Kidney epithelial cell (primary cell): ENCODE data around the gene INO80B. TPM values are rescaled to one million over a fixed set of nuclear protein-coding genes. Genes with fewer than 3 reads are reported as not detected.

Experiments used
- DNase-seq: peaks from one replicate; pipeline ENCODE4 v3.0.0-alpha.2; 2010; ENCODE audit warnings: low read depth
- H3K27me3 ChIP-seq: 2 replicates; pipeline ENCODE4 v1.6.0; 2011; ENCODE audit warnings: low read length; ENCODE audit not compliant: control insufficient read depth, insufficient read depth
- H3K36me3 ChIP-seq: 2 replicates; pipeline ENCODE4 v1.5.1; 2011; ENCODE audit warnings: low read length; ENCODE audit not compliant: control insufficient read depth, insufficient read depth
- H3K4me3 ChIP-seq: 2 replicates; pipeline ENCODE4 v1.5.1; 2011; ENCODE audit warnings: low read depth, mild to moderate bottlenecking, control low read depth, low read length
- total RNA-seq: library from RNA; depleted of rRNA; stranded (reverse); fragments of >200 nt; gene quantifications from 2 replicates; pipeline ENCODE4 v1.2.3, GENCODE V29; 2015
- TF ChIP-seq, protein P1 (sequence below): IDR thresholded peaks from 2 replicates; pipeline ENCODE4 v1.5.1; 2011; ENCODE audit warnings: mild to moderate bottlenecking, moderate library complexity, low read length, control low read depth, inconsistent platforms; ENCODE audit not compliant: insufficient read depth, poor library complexity, severe bottlenecking

INO80B gene
- total RNA-seq, 1 donor from 2014 or later = 31.3 TPM

DNA sequence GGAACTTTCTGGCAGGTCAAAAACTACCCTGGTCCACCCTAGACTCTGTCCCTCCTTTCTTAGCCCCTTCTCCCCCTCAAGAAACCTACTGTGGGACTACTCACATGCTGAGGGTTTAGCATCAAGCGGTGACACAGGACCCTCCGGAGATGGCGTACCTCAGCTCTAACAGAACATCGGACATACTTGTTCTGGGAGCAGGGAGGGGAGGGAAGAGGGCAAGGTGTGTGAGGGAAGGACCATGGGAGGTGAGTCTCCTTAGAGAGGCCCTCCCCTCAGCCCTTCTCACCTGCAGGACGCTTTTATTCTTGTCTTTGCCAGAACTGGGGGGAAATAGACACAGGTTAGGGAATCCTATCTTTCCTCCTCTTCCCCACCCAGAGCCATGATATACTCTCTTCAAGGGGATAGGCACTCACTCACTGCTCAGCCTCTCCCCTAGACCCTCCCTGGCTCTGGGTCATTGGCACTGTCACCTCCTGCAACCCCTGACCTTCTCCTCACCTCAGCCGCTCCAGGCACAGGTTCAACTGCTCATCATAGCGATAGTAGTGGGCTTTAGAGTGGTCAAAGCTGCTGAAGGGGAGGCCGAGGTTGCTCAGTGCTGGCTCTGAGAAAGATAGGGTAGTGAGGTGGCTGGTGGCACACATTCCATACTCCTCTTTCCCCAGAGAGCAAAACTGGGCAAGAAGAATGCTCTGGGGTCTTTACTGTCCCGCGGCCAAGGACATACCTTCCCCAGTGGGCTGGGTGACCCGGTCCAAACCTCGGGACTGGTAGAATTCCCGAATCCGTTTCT lies 50.8 kb downstream of the INO80B start:
- H3K36me3 ChIP-seq = no peaks in the 10 kb centered on the region
- H3K4me3 ChIP-seq = no peak overlapping the region
- DNase-seq = no peak
- TF ChIP-seq, protein P1, sequence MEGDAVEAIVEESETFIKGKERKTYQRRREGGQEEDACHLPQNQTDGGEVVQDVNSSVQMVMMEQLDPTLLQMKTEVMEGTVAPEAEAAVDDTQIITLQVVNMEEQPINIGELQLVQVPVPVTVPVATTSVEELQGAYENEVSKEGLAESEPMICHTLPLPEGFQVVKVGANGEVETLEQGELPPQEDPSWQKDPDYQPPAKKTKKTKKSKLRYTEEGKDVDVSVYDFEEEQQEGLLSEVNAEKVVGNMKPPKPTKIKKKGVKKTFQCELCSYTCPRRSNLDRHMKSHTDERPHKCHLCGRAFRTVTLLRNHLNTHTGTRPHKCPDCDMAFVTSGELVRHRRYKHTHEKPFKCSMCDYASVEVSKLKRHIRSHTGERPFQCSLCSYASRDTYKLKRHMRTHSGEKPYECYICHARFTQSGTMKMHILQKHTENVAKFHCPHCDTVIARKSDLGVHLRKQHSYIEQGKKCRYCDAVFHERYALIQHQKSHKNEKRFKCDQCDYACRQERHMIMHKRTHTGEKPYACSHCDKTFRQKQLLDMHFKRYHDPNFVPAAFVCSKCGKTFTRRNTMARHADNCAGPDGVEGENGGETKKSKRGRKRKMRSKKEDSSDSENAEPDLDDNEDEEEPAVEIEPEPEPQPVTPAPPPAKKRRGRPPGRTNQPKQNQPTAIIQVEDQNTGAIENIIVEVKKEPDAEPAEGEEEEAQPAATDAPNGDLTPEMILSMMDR = no peak
- H3K27me3 ChIP-seq = peaks cover 17% of the 10 kb centered on the region

DNA sequence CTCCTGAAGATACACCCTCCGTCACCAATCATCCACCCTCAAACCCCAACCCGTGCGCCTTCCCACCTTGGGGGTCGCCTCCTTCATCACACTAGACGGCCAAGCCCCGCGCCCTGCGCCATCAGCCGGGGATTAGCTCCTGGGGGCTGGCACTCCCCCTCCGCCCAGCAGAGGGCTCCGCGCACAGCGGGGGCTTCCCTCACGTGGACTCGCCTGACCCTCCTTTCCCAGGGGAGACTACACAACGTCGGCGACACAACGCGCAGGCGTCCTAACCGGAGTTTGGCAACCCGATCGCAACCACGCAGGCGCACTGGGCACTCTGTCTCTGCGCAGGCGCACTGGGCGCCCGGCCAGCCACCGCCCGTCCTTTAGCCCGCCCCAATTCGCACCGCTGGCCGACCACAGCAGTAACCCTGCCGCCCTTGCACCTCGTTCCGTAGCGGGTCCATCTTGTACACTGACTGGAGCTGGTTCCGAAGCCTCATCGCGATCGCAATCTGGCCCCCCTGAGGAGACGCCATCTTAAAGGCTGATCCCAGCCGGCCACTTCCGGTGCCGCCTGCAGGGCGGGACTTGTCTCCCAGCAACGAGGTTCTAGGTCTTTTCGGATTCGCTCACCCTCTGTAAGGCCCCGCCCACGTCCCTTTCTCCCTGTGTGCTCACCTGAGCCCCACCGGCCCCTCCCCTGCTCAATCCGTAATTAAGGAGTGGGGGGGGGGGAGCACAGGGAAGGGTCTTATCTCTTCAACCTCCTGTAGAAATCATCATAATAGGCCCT lies 52.4 kb downstream of the INO80B start, which contains the start of gene PCGF1:
Gene PCGF1 (minus strand): TSS at position 551 of the 781 bp plus-strand sequence. CDS start 27 bp downstream, at position 524.
- Histone ChIP-seq H3K4me3 (peak within 1 kb of the TSS; percentile 89), H3K27me3 (peaks cover 19% of the 10 kb centered on the region), H3K36me3 (no peaks in the 10 kb centered on the region)
- TF ChIP-seq, protein P1 = peak; percentile 43
- DNase-seq = peak; percentile 91

Other genes starting within 250 kb of the INO80B start
- gene SLC4A5, start 111.7 kb upstream of the INO80B start, total RNA-seq = 1.2 and 1.8 TPM in 2 replicates
- 124 and 129 TPM in 2 replicates for gene DCTN1, start 74.8 kb upstream of the INO80B start, total RNA-seq
- gene C2orf81, start 33.5 kb upstream of the INO80B start, total RNA-seq = 3.0 and 4.3 TPM in 2 replicates
- 24.6 and 28.0 TPM in 2 replicates for gene WDR54, start 33.4 kb upstream of the INO80B start, total RNA-seq
- gene RTKN, start 13.2 kb upstream of the INO80B start, total RNA-seq = 88.4 and 103 TPM in 2 replicates
- 78.9 and 96.9 TPM in 2 replicates for gene WBP1, start 3.4 kb downstream of the INO80B start, total RNA-seq
- 68.1 and 70.9 TPM in 2 replicates for gene MOGS, start 10.3 kb downstream of the INO80B start, total RNA-seq
- 18.7 and 24.6 TPM in 2 replicates for gene MRPL53, start 17.6 kb downstream of the INO80B start, total RNA-seq
- 4.4 and 9.5 TPM in 2 replicates for gene CCDC142, start 27.9 kb downstream of the INO80B start, total RNA-seq
- 19.1 and 20.3 TPM in 2 replicates for gene TTC31, start 28.0 kb downstream of the INO80B start, total RNA-seq
- gene LBX2, start 44.5 kb downstream of the INO80B start, total RNA-seq = 1.9 and 3.4 TPM in 2 replicates
- 17.1 and 19.3 TPM in 2 replicates for gene PCGF1, start 52.6 kb downstream of the INO80B start, total RNA-seq
- 0.27 TPM in 1 of 2 replicates, not detected in the other for gene TLX2, start 59.4 kb downstream of the INO80B start, total RNA-seq
- gene DQX1, start 71.1 kb downstream of the INO80B start, total RNA-seq = not detected in 2 replicates
- gene AUP1, start 74.6 kb downstream of the INO80B start, total RNA-seq = 143 TPM in 2 replicates
- 35.1 and 36.0 TPM in 2 replicates for gene HTRA2, start 74.8 kb downstream of the INO80B start, total RNA-seq
- 3.3 and 4.2 TPM in 2 replicates for gene LOXL3, start 98.9 kb downstream of the INO80B start, total RNA-seq
- 23.6 and 27.7 TPM in 2 replicates for gene DOK1, start 99.6 kb downstream of the INO80B start, total RNA-seq
- gene M1AP, start 193.2 kb downstream of the INO80B start, total RNA-seq = 1.3 and 1.6 TPM in 2 replicates
- gene SEMA4F, start 199.2 kb downstream of the INO80B start, total RNA-seq = 11.2 and 16.4 TPM in 2 replicates